Progenitor cell of endocrine pancreas (in vitro differentiated cells): ENCODE measurements around the gene MYMX. TPM values are rescaled to one million over a fixed set of nuclear protein-coding genes. Genes with fewer than 3 reads are reported as not detected.
A peak's percentile ranks its signal among the peaks of the same experiment; 100 is the strongest.

Source experiments
- DNase-seq: peaks from one replicate; pipeline ENCODE4 v3.0.0; 2021; ENCODE audit warnings: low spot score; ENCODE audit not compliant: unreplicated experiment
- H3K27ac Mint-ChIP-seq: 2 replicates; pipeline ENCODE4 v1.8.0; 2021; ENCODE audit warnings: mild to moderate bottlenecking, moderate library complexity, mixed read lengths
- H3K27me3 Mint-ChIP-seq: 2 replicates; pipeline ENCODE4 v1.8.0; 2021; ENCODE audit warnings: mixed read lengths
- H3K36me3 Mint-ChIP-seq: 2 replicates; pipeline ENCODE4 v1.8.0; 2022; ENCODE audit warnings: mixed read lengths; ENCODE audit not compliant: insufficient read depth
- H3K4me1 Mint-ChIP-seq: 2 replicates; pipeline ENCODE4 v1.8.0; 2021; ENCODE audit warnings: low read depth, mixed read lengths
- H3K4me3 Mint-ChIP-seq: 2 replicates; pipeline ENCODE4 v1.8.0; 2021; ENCODE audit warnings: low read depth, mild to moderate bottlenecking, moderate library complexity, mixed read lengths
- H3K9me3 Mint-ChIP-seq: 2 replicates; pipeline ENCODE4 v1.8.0; 2021; ENCODE audit warnings: low read depth, mixed read lengths
- total RNA-seq: library from RNA; stranded (reverse); gene quantifications from 2 replicates; pipeline ENCODE4 v1.2.1, GENCODE V29; 2021
- TF ChIP-seq, protein P1 (sequence below): fragments of 200-600 bp; sonication (generic); IDR thresholded peaks from one replicate; pipeline ENCODE4 v1.5.0; 2021; ENCODE audit warnings: antibody characterized with exemption, mild to moderate bottlenecking; ENCODE audit not compliant: unreplicated experiment

MYMX gene
- total RNA-seq, 1 donor from 2014 or later = not detected

- TF ChIP-seq, protein P1, sequence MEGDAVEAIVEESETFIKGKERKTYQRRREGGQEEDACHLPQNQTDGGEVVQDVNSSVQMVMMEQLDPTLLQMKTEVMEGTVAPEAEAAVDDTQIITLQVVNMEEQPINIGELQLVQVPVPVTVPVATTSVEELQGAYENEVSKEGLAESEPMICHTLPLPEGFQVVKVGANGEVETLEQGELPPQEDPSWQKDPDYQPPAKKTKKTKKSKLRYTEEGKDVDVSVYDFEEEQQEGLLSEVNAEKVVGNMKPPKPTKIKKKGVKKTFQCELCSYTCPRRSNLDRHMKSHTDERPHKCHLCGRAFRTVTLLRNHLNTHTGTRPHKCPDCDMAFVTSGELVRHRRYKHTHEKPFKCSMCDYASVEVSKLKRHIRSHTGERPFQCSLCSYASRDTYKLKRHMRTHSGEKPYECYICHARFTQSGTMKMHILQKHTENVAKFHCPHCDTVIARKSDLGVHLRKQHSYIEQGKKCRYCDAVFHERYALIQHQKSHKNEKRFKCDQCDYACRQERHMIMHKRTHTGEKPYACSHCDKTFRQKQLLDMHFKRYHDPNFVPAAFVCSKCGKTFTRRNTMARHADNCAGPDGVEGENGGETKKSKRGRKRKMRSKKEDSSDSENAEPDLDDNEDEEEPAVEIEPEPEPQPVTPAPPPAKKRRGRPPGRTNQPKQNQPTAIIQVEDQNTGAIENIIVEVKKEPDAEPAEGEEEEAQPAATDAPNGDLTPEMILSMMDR = no peak
- no peak overlapping the region for H3K4me3 Mint-ChIP-seq
- peaks cover 8% of the 10 kb centered on the region for H3K36me3 Mint-ChIP-seq
- H3K27ac Mint-ChIP-seq = no peak overlapping the region
- H3K27me3 Mint-ChIP-seq = no peaks in the 10 kb centered on the region
- no peaks in the 10 kb centered on the region for H3K9me3 Mint-ChIP-seq
- no peak for DNase-seq
- H3K4me1 Mint-ChIP-seq = peaks cover 34% of the 10 kb centered on the region
These were observed 43.3 kb downstream of the MYMX start for GRCh38 chr6:44260011-44260410.

DNA sequence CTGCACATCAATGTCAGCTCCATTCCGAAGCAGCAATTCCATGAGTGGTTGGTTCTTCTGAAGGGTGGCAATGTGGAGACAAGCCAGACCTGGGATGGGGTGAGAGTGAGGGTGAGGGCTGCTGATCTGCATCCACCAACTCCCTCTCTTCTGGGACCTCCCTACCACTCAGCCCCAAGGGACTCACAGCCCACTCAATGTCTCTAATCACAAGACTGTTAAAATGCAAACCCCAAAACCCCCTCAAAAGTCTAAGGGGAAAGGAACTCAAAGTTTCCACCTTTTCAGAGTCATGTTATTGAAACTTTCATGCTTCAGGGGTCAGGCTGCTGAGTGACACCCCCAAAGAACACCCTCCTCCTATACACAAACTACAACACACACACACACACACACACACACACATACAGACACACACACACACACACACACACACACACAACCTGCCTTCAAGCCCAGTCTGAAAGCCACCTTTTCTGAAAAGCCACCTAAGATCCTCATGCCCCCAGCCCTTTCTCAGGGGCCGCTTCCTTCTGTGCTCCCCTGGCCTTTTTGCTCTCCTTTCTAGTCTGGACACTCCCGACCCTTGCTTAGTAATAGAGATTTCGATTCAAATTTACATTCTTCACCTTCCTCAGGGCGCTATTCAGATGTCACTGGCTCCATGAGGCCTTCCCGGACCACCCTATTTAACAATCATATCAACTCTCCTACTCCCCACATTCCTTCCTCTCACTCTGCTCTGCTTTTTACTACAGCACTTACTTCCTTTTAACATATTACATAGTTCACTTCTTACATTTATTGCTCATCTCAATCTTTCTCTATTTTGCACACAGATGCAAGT, 43.9 kb downstream of the MYMX start:
- TF ChIP-seq, protein P1 = no peak
- no peak for DNase-seq
- Mint-ChIP-seq H3K27me3 (no peaks in the 10 kb centered on the region), H3K9me3 (no peaks in the 10 kb centered on the region), H3K36me3 (peaks cover 4% of the 10 kb centered on the region), H3K4me3 (no peak overlapping the region), H3K4me1 (peaks cover 29% of the 10 kb centered on the region), H3K27ac (no peak overlapping the region)

DNA sequence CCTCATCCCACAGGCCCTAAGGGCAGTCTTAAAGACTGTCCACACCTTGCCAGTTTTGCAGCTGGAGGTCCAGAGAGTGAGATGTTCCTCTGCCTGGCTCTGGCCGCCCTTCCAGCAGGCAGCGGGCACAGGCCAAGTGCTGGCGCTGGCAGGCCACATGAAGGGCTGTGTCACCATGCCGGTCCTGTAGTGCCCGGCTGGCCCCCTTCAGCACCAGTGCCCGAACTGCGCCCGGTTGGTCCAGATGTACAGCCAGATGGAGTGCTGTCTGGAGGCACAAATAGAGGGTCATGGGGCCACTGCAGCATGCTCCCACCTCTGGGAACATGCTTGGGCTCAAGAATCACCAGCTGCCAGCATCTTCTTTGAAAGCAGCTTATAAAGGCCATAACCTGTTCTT, 44.9 kb downstream of the MYMX start:
- Mint-ChIP-seq H3K36me3 (peaks cover 4% of the 10 kb centered on the region), H3K27me3 (peaks cover 1% of the 10 kb centered on the region), H3K9me3 (no peaks in the 10 kb centered on the region), H3K27ac (no peak overlapping the region), H3K4me1 (peaks cover 21% of the 10 kb centered on the region), H3K4me3 (no peak overlapping the region)
- no peak for DNase-seq
- TF ChIP-seq, protein P1 = no peak

GRCh38 chr6:44262467-44263353, 46.0 kb downstream of the MYMX start:
- H3K36me3 Mint-ChIP-seq = peaks cover 4% of the 10 kb centered on the region
- no peak for DNase-seq
- TF ChIP-seq, protein P1 = no peak
- peaks cover 18% of the 10 kb centered on the region for H3K4me1 Mint-ChIP-seq
- H3K27me3 Mint-ChIP-seq = peaks cover 9% of the 10 kb centered on the region
- H3K27ac Mint-ChIP-seq = no peak overlapping the region
- no peaks in the 10 kb centered on the region for H3K9me3 Mint-ChIP-seq
- H3K4me3 Mint-ChIP-seq = peak overlapping the region; percentile 42

GRCh38 chr6:44263354-44264100, 46.8 kb downstream of the MYMX start:
- Mint-ChIP-seq H3K36me3 (peaks cover 4% of the 10 kb centered on the region), H3K4me3 (peak overlapping the region; percentile 85), H3K4me1 (peaks cover 14% of the 10 kb centered on the region), H3K27me3 (peaks cover 14% of the 10 kb centered on the region), H3K27ac (no peak overlapping the region), H3K9me3 (no peaks in the 10 kb centered on the region)
- TF ChIP-seq, protein P1 = no peak
- no peak for DNase-seq
